K562 (cell line): Measurements from ENCODE around the gene SLC24A4. TPM values are rescaled to one million over a fixed set of nuclear protein-coding genes. Genes with fewer than 3 reads are reported as not detected.

Experiments used
- ELF4 ChIP-seq: fragments of 450-650 bp; formaldehyde crosslinking; IDR thresholded peaks from 2 replicates; pipeline ENCODE4 v1.4.0; 2022; ENCODE audit warnings: missing genetic modification characterization
- PHB ChIP-seq: fragments of 250-450 bp; sonication (Bioruptor Pico); IDR thresholded peaks from 2 replicates; pipeline ENCODE4 v1.5.0; 2021
- ZNF695 ChIP-seq: fragments of 450-650 bp; formaldehyde crosslinking; IDR thresholded peaks from 2 replicates; pipeline ENCODE4 v1.4.0; 2020; ENCODE audit warnings: mild to moderate bottlenecking, moderate library complexity
- polyA plus RNA-seq, 8 experiments: library from polyadenylated mRNA; depleted of rRNA in 4 of 8; stranded (reverse) in 5 of 8; unstranded in 3 of 8; fragments of >200 nt; fragmentation: Nextera tagmentation in 2 of 8; fragmentation: Illumina TruSeq in 1 of 8; extraction: Ambion mirVana in 2 of 8; extraction: Trizol in 1 of 8; gene quantifications; 2 replicates each; pipeline versions ENCODE4 v1.2.1 to v1.2.3, GENCODE V29; 2011 to 2014; ENCODE audit warnings: inconsistent platforms in 1 of 8, missing spikeins in 1 of 8
- total RNA-seq, 7 experiments: library from RNA; depleted of rRNA in 6 of 7; stranded (reverse); fragments of >200 nt in 6 of 7; fragmentation: Illumina TruSeq in 2 of 7; extraction: Trizol in 2 of 7; gene quantifications; 2 replicates each; pipeline versions ENCODE4 v1.2.1 to v1.2.3, GENCODE V29; 2011 to 2021; ENCODE audit warnings: low replicate concordance in 1 of 7
- TF ChIP-seq, protein P1 (sequence below): sonication (generic); formaldehyde crosslinking; IDR thresholded peaks from 2 replicates; pipeline ENCODE4 v1.8.0; 2023; ENCODE audit warnings: missing genetic modification reagents, mild to moderate bottlenecking, borderline replicate concordance
- TF ChIP-seq, protein P2 (sequence below): fragments of 250-450 bp; sonication (Bioruptor Pico); IDR thresholded peaks from 2 replicates; pipeline ENCODE4 v1.4.0; 2020

The SLC24A4 gene
- total and polyA plus RNA-seq, 9 of the 15 experiments (the other 6 are each of a cell fraction or from before 2014, with no cell fraction given): not detected

DNA sequence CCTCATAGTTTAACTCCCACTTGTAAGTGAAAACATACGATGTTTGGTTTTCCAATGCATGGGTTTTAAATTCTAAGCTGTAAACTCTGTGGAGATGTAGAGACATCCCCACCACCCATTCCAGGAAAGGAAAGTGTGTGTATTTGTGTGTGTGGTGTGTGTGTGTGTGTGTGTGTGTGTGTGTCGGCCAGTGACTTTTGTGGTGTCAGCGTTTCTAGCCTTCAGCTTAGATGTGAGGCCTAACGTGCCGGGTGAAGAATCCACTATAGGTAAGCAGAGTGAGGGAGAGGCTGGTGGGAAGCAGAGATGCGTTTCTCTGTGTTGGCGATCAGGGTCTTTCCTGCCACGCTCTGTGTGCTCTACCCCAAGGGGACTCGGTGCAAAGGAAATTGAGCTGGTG lies 93.0 kb downstream of the SLC24A4 start (continued):
- TF ChIP-seq, protein P1, sequence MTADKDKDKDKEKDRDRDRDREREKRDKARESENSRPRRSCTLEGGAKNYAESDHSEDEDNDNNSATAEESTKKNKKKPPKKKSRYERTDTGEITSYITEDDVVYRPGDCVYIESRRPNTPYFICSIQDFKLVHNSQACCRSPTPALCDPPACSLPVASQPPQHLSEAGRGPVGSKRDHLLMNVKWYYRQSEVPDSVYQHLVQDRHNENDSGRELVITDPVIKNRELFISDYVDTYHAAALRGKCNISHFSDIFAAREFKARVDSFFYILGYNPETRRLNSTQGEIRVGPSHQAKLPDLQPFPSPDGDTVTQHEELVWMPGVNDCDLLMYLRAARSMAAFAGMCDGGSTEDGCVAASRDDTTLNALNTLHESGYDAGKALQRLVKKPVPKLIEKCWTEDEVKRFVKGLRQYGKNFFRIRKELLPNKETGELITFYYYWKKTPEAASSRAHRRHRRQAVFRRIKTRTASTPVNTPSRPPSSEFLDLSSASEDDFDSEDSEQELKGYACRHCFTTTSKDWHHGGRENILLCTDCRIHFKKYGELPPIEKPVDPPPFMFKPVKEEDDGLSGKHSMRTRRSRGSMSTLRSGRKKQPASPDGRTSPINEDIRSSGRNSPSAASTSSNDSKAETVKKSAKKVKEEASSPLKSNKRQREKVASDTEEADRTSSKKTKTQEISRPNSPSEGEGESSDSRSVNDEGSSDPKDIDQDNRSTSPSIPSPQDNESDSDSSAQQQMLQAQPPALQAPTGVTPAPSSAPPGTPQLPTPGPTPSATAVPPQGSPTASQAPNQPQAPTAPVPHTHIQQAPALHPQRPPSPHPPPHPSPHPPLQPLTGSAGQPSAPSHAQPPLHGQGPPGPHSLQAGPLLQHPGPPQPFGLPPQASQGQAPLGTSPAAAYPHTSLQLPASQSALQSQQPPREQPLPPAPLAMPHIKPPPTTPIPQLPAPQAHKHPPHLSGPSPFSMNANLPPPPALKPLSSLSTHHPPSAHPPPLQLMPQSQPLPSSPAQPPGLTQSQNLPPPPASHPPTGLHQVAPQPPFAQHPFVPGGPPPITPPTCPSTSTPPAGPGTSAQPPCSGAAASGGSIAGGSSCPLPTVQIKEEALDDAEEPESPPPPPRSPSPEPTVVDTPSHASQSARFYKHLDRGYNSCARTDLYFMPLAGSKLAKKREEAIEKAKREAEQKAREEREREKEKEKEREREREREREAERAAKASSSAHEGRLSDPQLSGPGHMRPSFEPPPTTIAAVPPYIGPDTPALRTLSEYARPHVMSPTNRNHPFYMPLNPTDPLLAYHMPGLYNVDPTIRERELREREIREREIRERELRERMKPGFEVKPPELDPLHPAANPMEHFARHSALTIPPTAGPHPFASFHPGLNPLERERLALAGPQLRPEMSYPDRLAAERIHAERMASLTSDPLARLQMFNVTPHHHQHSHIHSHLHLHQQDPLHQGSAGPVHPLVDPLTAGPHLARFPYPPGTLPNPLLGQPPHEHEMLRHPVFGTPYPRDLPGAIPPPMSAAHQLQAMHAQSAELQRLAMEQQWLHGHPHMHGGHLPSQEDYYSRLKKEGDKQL (CRISPR knock-in tag): no peak
- TF ChIP-seq, protein P2, sequence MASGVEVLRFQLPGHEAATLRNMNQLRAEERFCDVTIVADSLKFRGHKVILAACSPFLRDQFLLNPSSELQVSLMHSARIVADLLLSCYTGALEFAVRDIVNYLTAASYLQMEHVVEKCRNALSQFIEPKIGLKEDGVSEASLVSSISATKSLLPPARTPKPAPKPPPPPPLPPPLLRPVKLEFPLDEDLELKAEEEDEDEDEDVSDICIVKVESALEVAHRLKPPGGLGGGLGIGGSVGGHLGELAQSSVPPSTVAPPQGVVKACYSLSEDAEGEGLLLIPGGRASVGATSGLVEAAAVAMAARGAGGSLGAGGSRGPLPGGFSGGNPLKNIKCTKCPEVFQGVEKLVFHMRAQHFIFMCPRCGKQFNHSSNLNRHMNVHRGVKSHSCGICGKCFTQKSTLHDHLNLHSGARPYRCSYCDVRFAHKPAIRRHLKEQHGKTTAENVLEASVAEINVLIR: no peak
- no peak for TF ChIP-seq ELF4 (CRISPR knock-in tag)
- no peak for TF ChIP-seq ZNF695 (CRISPR knock-in tag)
- no peak for TF ChIP-seq PHB (CRISPR knock-in tag)
